Esophagus (tissue), 2 donors: Measurements from ENCODE around the gene ANXA5. TPM values are rescaled to one million over a fixed set of nuclear protein-coding genes. Genes with fewer than 3 reads are reported as not detected.
"Not testable (repeated sequence)": the region's sequence is repeated elsewhere in the genome, so short reads cannot be mapped to it uniquely, and the experiment has no call there.

Source experiments
- H3K27ac ChIP-seq, 2 donors: one replicate each; pipeline ENCODE4 v1.5.1; 2013; ENCODE audit warnings: low read depth in 2 of 2, mild to moderate bottlenecking in 2 of 2, inconsistent platforms in 1 of 2, low read length in 1 of 2, moderate library complexity in 1 of 2
- H3K27me3 ChIP-seq, 2 donors: one replicate each; pipeline ENCODE4 v1.6.1; 2013; ENCODE audit warnings: low read length in 2 of 2, control low read depth in 1 of 2, mild to moderate bottlenecking in 1 of 2; ENCODE audit not compliant: insufficient read depth in 2 of 2, control insufficient read depth in 1 of 2
- H3K36me3 ChIP-seq, 2 donors: one replicate each; pipeline ENCODE4 v1.6.1; 2013; ENCODE audit warnings: low read length in 1 of 2; ENCODE audit not compliant: control insufficient read depth in 2 of 2, insufficient read depth in 2 of 2
- H3K4me1 ChIP-seq, 2 donors: one replicate each; pipeline ENCODE4 v1.6.1; 2013; ENCODE audit warnings: low read length in 1 of 2; ENCODE audit not compliant: control insufficient read depth in 2 of 2, insufficient read depth in 2 of 2
- H3K4me3 ChIP-seq, 2 donors: one replicate each; pipeline ENCODE4 v1.5.1; 2013; ENCODE audit warnings: low read length in 2 of 2, mild to moderate bottlenecking in 2 of 2, low read depth in 1 of 2, moderate library complexity in 1 of 2
- H3K9me3 ChIP-seq, 2 donors: one replicate each; pipeline ENCODE4 v1.6.1; 2013; ENCODE audit warnings: mild to moderate bottlenecking in 2 of 2, low read depth in 1 of 2, low read length in 1 of 2, moderate library complexity in 1 of 2; ENCODE audit not compliant: control insufficient read depth in 2 of 2, insufficient read depth in 1 of 2
- WGBS, 2 donors: extraction: QIAGEN DNeasy Blood & Tissue Kit; methylation state at CpG; one replicate each; pipeline ENCODE4 v1.1.7; 2013; 5-methylcytosine and 5-hydroxymethylcytosine counted together
- polyA plus RNA-seq, 2 donors: library from polyadenylated mRNA; stranded (reverse); fragments of 200-250 nt; gene quantifications; one replicate each; pipeline ENCODE4 v1.2.3, GENCODE V29; 2013
- donor health status: healthy with polysubstance abuse.
- donor health status: Bipolar disorder and iron deficiency.

The ANXA5 gene
- polyA plus RNA-seq, 2 donors, result 86.3 to 97.2 TPM

DNA sequence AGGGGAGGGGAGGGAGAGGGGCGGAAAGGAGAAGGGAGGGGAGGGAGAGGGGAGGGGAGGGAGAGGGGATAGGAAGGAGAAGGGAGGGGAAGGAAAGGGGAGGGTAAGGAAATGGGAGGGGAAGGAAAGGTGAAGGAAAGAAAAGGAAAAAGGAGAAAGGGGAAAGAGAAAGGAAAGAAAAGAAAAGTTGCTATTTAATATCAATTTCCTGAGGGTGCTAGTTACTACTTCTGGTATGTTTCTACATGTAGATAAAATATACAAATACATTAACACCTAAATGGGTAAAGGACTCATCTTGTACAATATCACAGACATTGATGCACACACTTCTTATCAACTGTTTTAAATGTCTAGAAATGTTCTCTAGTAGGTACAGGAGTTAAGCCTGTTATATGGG is 22.6 kb downstream of the ANXA5 start:
- Histone ChIP-seq H3K9me3 (no peaks in the 10 kb centered on the region), H3K27me3 (no peaks in the 10 kb centered on the region), H3K36me3 (peaks cover 3 to 10% of the 10 kb centered on the region in 2 donors), H3K27ac (no peak overlapping the region), H3K4me1 (no peaks in the 10 kb centered on the region), H3K4me3 (no peak overlapping the region)
- WGBS, 2 donors, result 86% methylated on average over 1 of the region's 1 CpG; no CpG with 5 or more reads in 1 of the 2 donors

DNA sequence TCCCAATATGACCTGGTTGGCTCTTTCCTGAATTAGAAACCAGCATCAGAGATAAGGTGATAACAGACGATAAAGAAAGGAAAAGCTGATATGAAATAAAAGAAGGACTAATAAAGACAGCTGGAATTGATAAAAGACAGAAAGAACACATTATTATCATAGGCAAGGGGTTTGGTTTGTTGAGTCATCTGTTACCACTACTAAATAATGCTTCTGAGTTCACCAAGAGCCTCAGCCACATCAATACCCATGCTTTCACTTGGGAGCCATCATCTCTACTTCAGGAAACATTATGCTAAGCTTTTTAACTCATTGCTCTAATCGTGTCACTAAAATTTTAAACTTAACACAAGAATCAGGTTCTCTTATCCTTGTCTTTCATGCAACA is 27.6 kb downstream of the ANXA5 start:
- H3K4me3 ChIP-seq, result no peak overlapping the region
- H3K27ac ChIP-seq, result no peak overlapping the region
- H3K36me3 ChIP-seq, result peaks cover 0 to 7% of the 10 kb centered on the region in 2 donors
- H3K9me3 ChIP-seq, result no peaks in the 10 kb centered on the region
- no peaks in the 10 kb centered on the region for H3K27me3 ChIP-seq
- peaks cover 0 to 2% of the 10 kb centered on the region in 2 donors for H3K4me1 ChIP-seq
- WGBS, 2 donors, result 69 to 83% methylated on average over 2 of the region's 2 CpGs

DNA sequence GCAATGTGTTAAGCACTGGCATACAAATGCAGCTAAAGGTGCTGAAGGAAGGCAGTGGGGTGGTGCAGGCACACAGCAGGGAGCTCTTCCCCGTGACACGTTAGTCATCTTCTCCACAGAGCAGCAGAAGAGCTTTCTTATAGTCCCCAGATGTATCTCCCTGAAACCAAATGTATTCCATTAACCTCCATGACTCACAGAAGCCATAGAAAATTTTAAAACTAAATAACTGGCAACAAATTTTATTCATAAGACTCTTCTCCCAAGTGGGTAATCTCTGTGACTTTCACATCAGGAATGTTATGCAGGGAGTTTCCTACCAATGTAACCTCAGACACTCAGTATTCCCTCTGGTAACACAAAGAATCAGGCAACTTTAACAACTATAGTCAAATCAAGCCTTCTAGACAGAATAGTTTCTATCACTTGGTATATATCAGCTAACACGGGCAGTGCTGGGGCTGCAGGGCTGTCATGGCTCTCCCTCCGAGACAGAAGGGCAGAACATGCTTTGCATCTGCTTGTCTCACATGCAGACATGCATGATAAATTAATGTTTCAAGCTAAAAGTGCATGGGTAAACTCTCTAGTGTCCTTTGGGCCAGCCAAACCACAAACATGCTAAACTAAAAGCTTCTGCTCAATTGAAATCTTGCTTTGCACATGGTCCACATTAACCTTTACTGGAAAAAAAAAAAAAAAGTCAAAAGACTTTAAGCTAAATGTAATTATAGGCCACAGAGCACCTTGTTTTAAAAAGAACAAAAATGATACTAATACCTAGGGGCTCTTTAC is 28.2 kb downstream of the ANXA5 start:
- peaks cover 0 to 7% of the 10 kb centered on the region in 2 donors for H3K36me3 ChIP-seq
- H3K9me3 ChIP-seq, result no peaks in the 10 kb centered on the region
- no peak overlapping the region for H3K4me3 ChIP-seq
- H3K27ac ChIP-seq, result no peak overlapping the region
- WGBS, 2 donors, result 75 to 92% methylated on average over 4 of the region's 4 CpGs
- H3K27me3 ChIP-seq, result no peaks in the 10 kb centered on the region
- peaks cover 0 to 2% of the 10 kb centered on the region in 2 donors for H3K4me1 ChIP-seq

DNA sequence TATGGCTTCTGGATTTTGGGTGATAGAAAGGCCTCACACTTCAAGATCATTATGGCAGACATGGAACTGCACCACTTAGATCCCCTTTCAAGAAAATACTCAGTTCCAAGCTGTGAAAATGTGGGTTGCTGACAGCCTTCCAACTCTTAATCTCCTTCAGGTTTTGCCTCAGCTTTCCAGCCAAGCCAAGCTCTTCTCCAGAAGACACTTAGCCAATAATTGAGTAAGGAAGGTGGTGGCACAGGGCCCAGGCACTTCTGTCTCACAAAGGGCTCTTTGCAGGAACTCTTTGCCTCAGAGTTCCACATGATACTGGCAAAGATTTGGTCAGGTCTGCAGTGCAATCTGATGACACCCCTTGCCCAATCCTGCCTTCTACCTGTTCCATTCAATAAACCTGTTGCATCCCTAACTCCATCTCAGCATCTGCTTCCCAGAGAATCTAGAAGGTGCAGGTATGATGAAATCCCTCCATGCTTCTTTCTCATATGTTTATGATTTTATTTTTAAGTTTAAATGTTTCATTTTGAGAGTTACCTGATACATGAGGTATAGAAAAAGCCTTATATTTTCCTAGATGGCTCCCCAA is 30.6 kb downstream of the ANXA5 start:
- H3K9me3 ChIP-seq, result no peaks in the 10 kb centered on the region
- H3K27ac ChIP-seq, result no peak overlapping the region
- peaks cover 0 to 5% of the 10 kb centered on the region in 2 donors for H3K36me3 ChIP-seq
- no peak overlapping the region for H3K4me3 ChIP-seq
- H3K4me1 ChIP-seq, result peaks cover 0 to 2% of the 10 kb centered on the region in 2 donors
- no peaks in the 10 kb centered on the region for H3K27me3 ChIP-seq

DNA sequence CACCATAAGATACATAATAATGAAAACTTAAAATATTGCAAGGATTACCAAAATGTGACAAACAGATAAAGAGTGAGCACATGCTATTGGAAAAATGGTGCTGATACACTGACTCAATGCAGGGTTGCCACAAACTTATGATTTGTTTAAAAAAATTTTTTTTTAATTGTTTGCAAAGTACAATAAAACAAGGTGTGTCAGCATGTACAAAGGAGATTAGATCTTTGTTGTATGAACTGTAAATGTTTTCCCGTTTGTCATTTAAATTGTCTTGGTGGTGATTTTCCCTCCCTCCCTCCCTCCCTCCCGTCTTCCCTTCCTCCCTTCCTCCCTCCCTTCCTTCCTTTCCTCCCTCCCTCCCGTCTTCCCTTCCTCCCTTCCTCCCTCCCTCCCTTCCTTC is 31.4 kb downstream of the ANXA5 start:
- peaks cover 0 to 2% of the 10 kb centered on the region in 2 donors for H3K4me1 ChIP-seq
- H3K4me3 ChIP-seq, result no peak overlapping the region
- 64 to 68% methylated on average over 3 of the region's 3 CpGs for WGBS, 2 donors
- no peaks in the 10 kb centered on the region for H3K9me3 ChIP-seq
- no peaks in the 10 kb centered on the region for H3K27me3 ChIP-seq
- no peak overlapping the region for H3K27ac ChIP-seq
- peaks cover 0 to 5% of the 10 kb centered on the region in 2 donors for H3K36me3 ChIP-seq

DNA sequence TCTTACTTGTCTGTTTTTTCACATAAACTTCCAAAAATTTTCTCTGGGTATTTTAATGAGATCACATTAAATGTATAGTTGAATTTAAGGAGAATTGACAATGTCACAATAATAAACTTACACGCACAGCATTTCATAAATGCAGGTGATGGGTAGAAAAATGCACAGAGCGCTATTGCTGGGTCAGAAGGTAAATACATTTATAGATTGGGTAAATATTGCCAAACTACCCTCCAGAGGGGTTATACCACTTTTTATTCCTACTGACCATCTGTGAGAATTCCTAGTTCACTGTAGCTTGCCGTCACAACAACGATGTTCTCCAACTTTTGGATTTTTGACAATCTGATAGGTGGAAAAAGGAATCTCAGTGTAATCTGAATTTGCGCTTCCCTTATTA is 34.6 kb downstream of the ANXA5 start:
- 70 to 84% methylated on average over 5 of the region's 5 CpGs for WGBS, 2 donors
- Histone ChIP-seq H3K27me3 (no peaks in the 10 kb centered on the region), H3K4me3 (no peak overlapping the region), H3K27ac (no peak overlapping the region), H3K4me1 (peaks cover 0 to 2% of the 10 kb centered on the region in 2 donors), H3K36me3 (no peaks in the 10 kb centered on the region), H3K9me3 (no peaks in the 10 kb centered on the region)

DNA sequence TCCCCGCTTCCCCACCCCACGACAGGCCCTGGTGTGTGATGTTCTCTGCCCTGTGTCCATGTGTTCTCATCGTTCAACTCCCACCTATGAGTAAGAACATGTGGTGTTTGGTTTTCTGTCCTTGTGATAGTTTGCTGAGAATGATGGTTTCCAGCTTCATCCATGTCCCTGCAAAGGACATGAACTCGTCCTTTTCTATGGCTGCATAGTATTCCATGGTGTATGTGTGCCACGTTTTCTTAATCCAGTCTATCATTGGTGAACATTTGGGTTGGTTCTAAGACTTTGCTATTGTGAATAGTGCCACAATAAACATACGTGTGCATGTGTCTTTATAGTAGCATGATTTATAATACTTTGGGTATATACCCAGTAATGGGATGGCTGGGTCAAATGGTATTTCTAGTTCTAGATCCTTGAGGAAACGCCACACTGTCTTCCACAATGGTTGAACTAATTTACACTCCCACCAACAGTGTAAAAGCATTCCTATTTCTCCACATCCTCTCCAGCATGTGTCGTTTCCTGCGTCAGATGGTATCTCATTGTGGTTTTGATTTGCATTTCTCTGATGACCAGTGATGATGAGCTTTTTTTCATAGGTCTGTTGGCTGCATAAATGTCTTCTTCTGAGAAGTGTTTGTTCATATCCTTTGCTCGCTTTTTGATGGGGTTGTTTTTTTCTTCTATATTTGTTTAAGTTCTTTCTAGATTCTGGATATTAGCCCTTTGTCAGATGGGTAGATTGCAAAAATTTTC is 36.4 kb downstream of the ANXA5 start:
- not testable (repeated sequence) for H3K9me3 ChIP-seq

DNA sequence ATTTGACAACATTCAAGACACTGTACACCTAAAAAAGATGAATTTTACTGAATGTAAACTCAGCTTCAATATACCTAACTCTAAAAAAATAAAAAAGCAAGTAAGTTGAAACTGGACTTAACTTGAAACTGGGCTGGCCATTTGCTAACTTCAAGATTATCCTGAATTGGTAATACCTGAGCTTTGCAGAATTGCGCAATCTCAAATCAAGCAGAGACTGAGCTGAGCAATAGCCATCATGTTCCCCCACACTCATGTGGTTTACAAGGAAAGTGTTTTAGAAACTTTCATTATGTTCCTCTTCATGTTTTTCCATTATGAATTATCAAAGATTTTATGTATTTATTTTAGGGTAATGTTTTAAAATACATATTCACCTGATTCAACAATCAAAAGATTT is 38.7 kb downstream of the ANXA5 start:
- Histone ChIP-seq H3K27me3 (no peaks in the 10 kb centered on the region), H3K4me3 (no peak overlapping the region), H3K27ac (no peak overlapping the region), H3K4me1 (no peaks in the 10 kb centered on the region), H3K9me3 (no peaks in the 10 kb centered on the region), H3K36me3 (no peaks in the 10 kb centered on the region)
- 97 to 99% methylated on average over 1 of the region's 1 CpG for WGBS, 2 donors

More for the DNA sequence above, 36.4 kb downstream of the ANXA5 start:
- H3K4me3 ChIP-seq, H3K36me3 ChIP-seq, H3K27me3 ChIP-seq, H3K4me1 ChIP-seq, H3K27ac ChIP-seq: not testable (repeated sequence)
- 90 to 91% methylated on average over 10 of the region's 10 CpGs for WGBS, 2 donors

DNA sequence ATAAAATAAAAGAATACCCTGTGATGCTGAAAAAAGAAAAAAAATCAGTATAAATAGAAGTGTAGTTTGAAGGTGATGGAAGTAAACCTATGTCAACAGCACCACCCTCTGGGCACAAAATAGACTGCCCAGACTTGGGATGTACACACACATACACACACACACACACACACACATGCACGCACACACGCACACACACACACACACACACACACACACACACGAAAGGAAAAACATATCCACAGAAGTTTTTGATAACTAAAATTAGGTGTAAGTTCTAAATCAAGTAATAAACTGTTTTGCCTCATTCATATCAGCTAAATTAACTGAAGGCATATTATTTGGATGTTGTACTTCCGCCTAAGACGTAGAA is 40.5 kb downstream of the ANXA5 start:
- H3K27ac ChIP-seq, result no peak overlapping the region
- no peaks in the 10 kb centered on the region for H3K36me3 ChIP-seq
- no peaks in the 10 kb centered on the region for H3K27me3 ChIP-seq
- no peaks in the 10 kb centered on the region for H3K4me1 ChIP-seq
- whole genome bisulfite sequencing, 2 donors, result 46% methylated on average over 5 of the region's 5 CpGs
- no peaks in the 10 kb centered on the region for H3K9me3 ChIP-seq
- H3K4me3 ChIP-seq, result no peak overlapping the region
